Smooth muscle cell (in vitro differentiated cells): ENCODE results near the gene E2F1. TPM values are rescaled to one million over a fixed set of nuclear protein-coding genes. Genes with fewer than 3 reads are reported as not detected.
A peak's percentile ranks its signal among the peaks of the same experiment; 100 is the strongest.

Experiments
- DNase-seq: peaks from one replicate; lab custom pipeline; 2025; ENCODE audit not compliant: unreplicated experiment; lab: John Stamatoyannopoulos, UW
- H2AFZ ChIP-seq: fragments of 200-600 bp; sonication (generic); 2 replicates; pipeline ENCODE4 v1.6.0; 2016; ENCODE audit warnings: antibody characterized with exemption, low read depth, mild to moderate bottlenecking
- H3F3A ChIP-seq: fragments of 200-600 bp; sonication (generic); 2 replicates; pipeline ENCODE4 v1.6.0; 2017; ENCODE audit warnings: antibody characterized with exemption, low read depth
- H3K27ac ChIP-seq: fragments of 200-600 bp; sonication (generic); 2 replicates; pipeline ENCODE4 v1.5.1; 2016; ENCODE audit warnings: low read depth, mild to moderate bottlenecking
- H3K27me3 ChIP-seq: fragments of 200-600 bp; sonication (generic); 2 replicates; pipeline ENCODE4 v1.6.1; 2016; ENCODE audit warnings: low read depth, mild to moderate bottlenecking
- H3K36me3 ChIP-seq: fragments of 200-600 bp; sonication (generic); 2 replicates; pipeline ENCODE4 v1.5.1; 2016; ENCODE audit warnings: low read depth
- H3K4me1 ChIP-seq: fragments of 200-600 bp; sonication (generic); 2 replicates; pipeline ENCODE4 v1.5.1; 2016; ENCODE audit warnings: low read depth
- H3K4me2 ChIP-seq: fragments of 200-600 bp; sonication (generic); 2 replicates; pipeline ENCODE4 v1.6.0; 2016; ENCODE audit warnings: mild to moderate bottlenecking
- H3K4me3 ChIP-seq: fragments of 200-600 bp; sonication (generic); 2 replicates; pipeline ENCODE4 v1.5.1; 2016; ENCODE audit warnings: mild to moderate bottlenecking
- H3K79me2 ChIP-seq: fragments of 200-600 bp; sonication (generic); 2 replicates; pipeline ENCODE4 v1.6.0; 2016; ENCODE audit warnings: low read depth, mild to moderate bottlenecking
- H3K9ac ChIP-seq: fragments of 200-600 bp; sonication (generic); 2 replicates; pipeline ENCODE4 v1.6.0; 2016; ENCODE audit warnings: low read depth
- H3K9me3 ChIP-seq: fragments of 200-600 bp; sonication (generic); replicated peaks from 2 replicates; pipeline ENCODE4 v1.5.1; 2016; ENCODE audit warnings: low read depth
- H4K20me1 ChIP-seq: fragments of 200-600 bp; sonication (generic); 2 replicates; pipeline ENCODE4 v1.6.0; 2016; ENCODE audit warnings: low read depth
- CTCF ChIP-seq: fragments of 200-600 bp; sonication (generic); IDR thresholded peaks from 2 replicates; pipeline ENCODE4 v1.5.1; 2017; ENCODE audit warnings: borderline replicate concordance, mild to moderate bottlenecking, antibody characterized with exemption; ENCODE audit not compliant: insufficient read depth, poor library complexity, severe bottlenecking
- WGBS: methylation state at CpG from one replicate; pipeline ENCODE4 v1.1.7; 2016; ENCODE audit warnings: low lambda C conversion rate; 5-methylcytosine and 5-hydroxymethylcytosine counted together
- polyA plus RNA-seq: library from polyadenylated mRNA; unstranded; fragments of >200 nt; fragmentation: Nextera tagmentation; extraction: Ambion mirVana; gene quantifications from 2 replicates; pipeline ENCODE4 v1.2.1, GENCODE V29; 2016
- total RNA-seq: library from RNA; depleted of rRNA; stranded (reverse); fragments of >200 nt; gene quantifications from 2 replicates; pipeline ENCODE4 v1.2.3, GENCODE V29; 2014

Gene E2F1
- total and polyA plus RNA-seq, 2 experiments from 2014 or later, result 5.0 to 19.4 TPM

- DNase-seq, result no peak
- Histone ChIP-seq H3K4me2 (peak overlapping the region; percentile 48), H3K79me2 (no peaks in the 10 kb centered on the region), H3F3A (peaks cover 7% of the 10 kb centered on the region), H2AFZ (no peak overlapping the region), H3K4me3 (no peak overlapping the region), H3K27ac (no peak overlapping the region), H3K9ac (no peak overlapping the region), H3K36me3 (no peaks in the 10 kb centered on the region), H3K4me1 (peaks cover 12% of the 10 kb centered on the region), H4K20me1 (no peaks in the 10 kb centered on the region), H3K27me3 (no peaks in the 10 kb centered on the region), H3K9me3 (no peaks in the 10 kb centered on the region)
- WGBS, result 63% methylated on average over 4 of the region's 4 CpGs
- TF ChIP-seq CTCF, result no peak
Observed at GRCh38 chr20:33696448-33696847, 10.3 kb upstream of the E2F1 start.

- H3K9ac ChIP-seq, result no peak overlapping the region
- H3K79me2 ChIP-seq, result no peaks in the 10 kb centered on the region
- TF ChIP-seq CTCF, result no peak
- H3K27me3 ChIP-seq, result no peaks in the 10 kb centered on the region
- H3K4me1 ChIP-seq, result peaks cover 12% of the 10 kb centered on the region
- H4K20me1 ChIP-seq, result no peaks in the 10 kb centered on the region
- no peaks in the 10 kb centered on the region for H3K9me3 ChIP-seq
- peaks cover 8% of the 10 kb centered on the region for H3F3A ChIP-seq
- H3K27ac ChIP-seq, result no peak overlapping the region
- H3K4me3 ChIP-seq, result no peak overlapping the region
- H3K4me2 ChIP-seq, result no peak overlapping the region
- no peak for DNase-seq
- WGBS, result 88% methylated on average over 6 of the region's 6 CpGs
- H2AFZ ChIP-seq, result no peak overlapping the region
- H3K36me3 ChIP-seq, result no peaks in the 10 kb centered on the region
Observed at GRCh38 chr20:33694639-33695012, 8.4 kb upstream of the E2F1 start.

- no peaks in the 10 kb centered on the region for H3K36me3 ChIP-seq
- H3K27me3 ChIP-seq, result no peaks in the 10 kb centered on the region
- TF ChIP-seq CTCF, result no peak
- no peak overlapping the region for H3K27ac ChIP-seq
- H3K79me2 ChIP-seq, result no peaks in the 10 kb centered on the region
- no peak overlapping the region for H3K4me2 ChIP-seq
- 93% methylated on average over 17 of the region's 17 CpGs for WGBS
- H4K20me1 ChIP-seq, result no peaks in the 10 kb centered on the region
- peaks cover 12% of the 10 kb centered on the region for H3K4me1 ChIP-seq
- H3F3A ChIP-seq, result peaks cover 15% of the 10 kb centered on the region
- no peak overlapping the region for H3K9ac ChIP-seq
- DNase-seq, result no peak
- H2AFZ ChIP-seq, result no peak overlapping the region
- H3K4me3 ChIP-seq, result no peak overlapping the region
- no peaks in the 10 kb centered on the region for H3K9me3 ChIP-seq
Observed at GRCh38 chr20:33693741-33694638, 7.8 kb upstream of the E2F1 start.

GRCh38 chr20:33693289-33693688 is 7.1 kb upstream of the E2F1 start:
- Histone ChIP-seq H3K9me3 (no peaks in the 10 kb centered on the region), H3K36me3 (no peaks in the 10 kb centered on the region), H4K20me1 (no peaks in the 10 kb centered on the region), H2AFZ (no peak overlapping the region), H3F3A (peaks cover 19% of the 10 kb centered on the region), H3K4me3 (no peak overlapping the region), H3K9ac (no peak overlapping the region), H3K4me1 (peaks cover 12% of the 10 kb centered on the region), H3K27me3 (no peaks in the 10 kb centered on the region), H3K27ac (no peak overlapping the region), H3K79me2 (no peaks in the 10 kb centered on the region), H3K4me2 (no peak overlapping the region)
- TF ChIP-seq CTCF, result no peak
- DNase-seq, result no peak
- 90% methylated on average over 5 of the region's 5 CpGs for WGBS
